HG02973 (cell line): Measurements from ENCODE around the gene GINS2.

Source experiments
- ATAC-seq: cut with Tn5 transposase; IDR thresholded peaks from one replicate; pipeline ENCODE4 v1.9.1; 2021; ENCODE audit warnings: moderate library complexity; ENCODE audit not compliant: unreplicated experiment

GINS2 gene

DNA sequence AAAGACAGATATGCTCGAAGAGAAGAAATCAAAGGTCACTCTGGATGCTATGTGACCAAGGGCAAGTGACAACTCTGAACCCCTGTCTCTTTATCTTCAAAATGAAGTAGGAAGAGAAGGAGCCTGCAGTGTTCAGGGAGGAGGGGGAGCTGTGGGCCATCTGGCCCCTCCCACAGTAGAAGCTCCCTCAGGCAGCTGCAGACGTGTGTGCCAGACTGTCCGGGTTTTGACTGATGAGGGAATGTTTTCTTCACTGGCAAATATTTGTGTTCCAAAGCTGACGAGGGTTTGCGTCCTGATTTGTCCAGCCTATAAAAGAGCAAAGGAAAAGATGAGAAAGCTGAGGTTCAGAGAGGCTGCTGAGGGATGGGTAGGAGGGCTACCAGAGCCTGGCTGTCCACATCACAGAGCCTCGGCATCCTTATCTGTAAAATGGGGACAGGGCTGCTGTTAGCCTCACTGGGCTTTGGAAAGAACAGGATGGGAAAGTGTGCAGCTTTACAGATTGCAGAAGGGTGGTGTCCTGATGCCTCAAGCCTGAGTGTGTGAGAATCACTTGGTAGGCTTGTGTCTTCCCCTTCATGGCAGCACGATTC, 1.8 kb upstream of the GINS2 start:
- no peak for ATAC-seq

DNA sequence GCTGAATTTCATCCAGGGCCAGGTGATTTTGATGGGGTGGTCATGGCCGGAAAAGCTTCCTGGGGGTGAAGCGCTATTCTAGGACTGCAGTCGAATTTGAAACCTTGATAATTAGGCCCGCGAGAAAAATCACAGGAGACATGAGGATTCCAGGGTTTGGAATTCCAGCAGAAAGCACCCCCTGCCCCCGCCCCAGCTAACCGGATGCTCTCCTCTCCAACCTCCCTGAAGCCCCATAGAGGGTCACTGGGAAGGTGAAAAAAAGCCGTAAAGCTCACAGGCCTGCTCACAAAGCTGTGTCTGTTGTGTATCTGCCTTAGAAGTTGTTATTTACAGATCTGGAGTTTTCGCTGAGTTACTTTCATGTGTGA, 1.2 kb upstream of the GINS2 start:
- ATAC-seq: no peak

DNA sequence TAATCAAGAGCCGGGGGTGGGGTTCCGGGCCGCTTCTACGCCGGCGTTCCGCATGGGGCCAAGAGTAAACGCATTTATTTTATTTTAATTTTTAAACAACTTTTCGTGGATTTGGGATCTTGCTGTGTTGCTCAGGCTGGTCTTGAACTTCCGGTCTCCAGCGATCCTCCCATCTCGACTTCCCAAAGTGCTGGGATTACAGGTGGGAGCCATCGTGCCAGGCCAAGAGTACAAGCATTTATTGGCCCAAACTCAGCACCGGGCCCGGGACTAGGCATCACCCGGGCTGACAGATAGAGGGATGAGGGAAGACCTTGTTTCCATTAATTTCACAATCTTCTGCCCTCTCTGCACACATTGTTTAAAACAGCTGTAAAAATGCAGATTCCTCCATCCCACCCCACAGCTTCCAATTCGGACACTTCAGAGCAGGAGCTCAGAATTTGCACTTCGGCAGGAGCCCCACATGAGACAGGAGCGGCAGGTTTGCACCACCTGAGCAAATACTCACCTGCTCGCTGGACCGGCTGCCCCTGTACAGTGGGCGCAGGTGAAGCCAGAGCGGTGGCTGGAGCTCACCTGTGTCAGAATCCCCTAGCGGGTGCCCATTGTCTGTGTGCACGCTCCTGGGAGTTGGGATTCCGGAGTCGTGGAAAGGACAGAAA, 663 bp upstream of the GINS2 start:
- ATAC-seq: no peak

DNA sequence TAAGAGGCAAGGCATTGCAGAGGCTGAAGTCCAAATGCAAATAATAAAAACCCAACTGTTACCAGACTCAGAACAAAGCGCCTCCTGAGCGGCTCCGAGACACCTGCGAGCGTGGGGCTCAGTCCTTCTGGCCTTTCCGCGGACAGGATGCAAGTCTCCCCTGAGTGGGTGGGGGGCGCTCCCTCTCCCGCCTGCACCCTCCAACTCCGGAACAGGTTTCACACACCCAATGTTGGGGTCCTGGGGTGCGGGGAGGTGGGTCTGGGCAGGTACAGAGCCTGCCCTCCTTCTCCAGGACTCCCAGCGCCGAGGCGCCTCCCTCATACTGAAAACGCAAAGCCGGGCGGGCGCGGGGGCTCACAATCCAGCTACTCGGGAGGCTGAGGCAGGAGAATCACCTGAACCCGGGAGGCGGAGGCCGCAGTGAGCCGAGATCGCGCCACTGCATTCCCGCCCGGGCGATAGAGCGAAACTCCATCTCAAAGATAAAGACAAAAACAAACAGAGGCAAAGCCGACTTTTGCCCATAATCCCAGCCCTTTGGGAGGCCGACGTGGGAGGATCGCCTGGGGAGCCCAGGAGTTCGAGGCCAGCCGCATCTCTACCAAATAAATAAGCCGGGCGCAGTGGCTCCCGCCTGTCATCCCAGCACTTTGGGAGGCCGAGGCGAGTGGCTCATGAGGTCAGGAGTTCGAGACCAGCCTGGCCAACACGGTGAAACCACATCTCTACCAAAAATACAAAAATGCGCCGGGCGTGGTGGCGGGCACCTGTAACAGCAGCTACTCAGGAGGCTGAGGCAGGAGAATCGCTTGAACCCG, 893 bp downstream of the GINS2 start:
- no peak for ATAC-seq

DNA sequence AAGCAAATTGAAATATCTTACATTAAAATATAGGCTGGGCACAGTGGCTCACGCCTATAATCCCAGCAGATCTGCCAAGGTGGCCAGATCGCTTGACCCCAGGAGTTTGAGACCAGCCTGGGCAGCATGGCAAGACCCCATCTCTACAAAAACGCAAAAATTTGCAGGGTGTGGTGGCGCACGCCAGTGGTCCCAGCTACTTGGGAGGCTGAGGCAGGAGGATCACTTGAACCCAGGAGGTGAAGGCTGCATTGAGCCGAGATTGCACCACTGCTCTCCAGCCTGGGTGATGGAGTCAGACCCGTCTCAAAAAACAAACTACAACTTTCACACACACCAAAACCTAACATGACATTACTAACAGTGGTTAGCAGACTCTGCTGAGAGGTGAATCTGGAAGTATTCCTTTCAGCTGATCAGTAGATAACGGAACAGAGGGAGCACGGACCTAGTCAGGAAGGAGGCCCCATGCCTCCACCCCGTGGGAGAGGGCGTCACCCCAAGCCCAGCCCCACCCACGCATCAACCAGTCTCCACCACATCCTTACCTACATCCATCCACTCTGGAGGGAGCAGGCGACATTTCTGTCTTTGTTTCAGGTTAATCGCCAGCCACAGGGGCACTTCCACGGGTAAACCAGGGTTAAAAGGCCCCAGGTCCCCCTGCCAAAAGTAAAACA, 1.7 kb downstream of the GINS2 start:
- no peak for ATAC-seq

DNA sequence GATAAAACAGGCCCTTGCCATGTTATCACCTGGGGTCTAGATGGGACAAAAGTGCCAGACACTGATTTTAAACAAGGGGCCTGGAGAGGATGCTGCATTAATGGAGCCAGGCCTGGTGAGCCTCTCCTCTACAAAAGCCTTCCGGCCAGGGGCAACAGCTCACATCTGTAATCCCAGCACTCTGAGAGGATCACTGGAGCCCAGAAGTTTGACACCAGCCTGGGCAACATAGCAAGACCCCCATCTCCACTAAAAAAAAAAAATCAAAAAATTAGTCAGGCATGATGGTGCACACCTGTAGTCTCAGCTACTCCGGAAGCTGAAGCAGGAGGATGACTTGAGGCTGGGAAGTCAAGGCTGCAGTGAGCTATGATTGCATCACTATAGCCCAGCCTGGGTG, 3.5 kb downstream of the GINS2 start:
- no peak for ATAC-seq

DNA sequence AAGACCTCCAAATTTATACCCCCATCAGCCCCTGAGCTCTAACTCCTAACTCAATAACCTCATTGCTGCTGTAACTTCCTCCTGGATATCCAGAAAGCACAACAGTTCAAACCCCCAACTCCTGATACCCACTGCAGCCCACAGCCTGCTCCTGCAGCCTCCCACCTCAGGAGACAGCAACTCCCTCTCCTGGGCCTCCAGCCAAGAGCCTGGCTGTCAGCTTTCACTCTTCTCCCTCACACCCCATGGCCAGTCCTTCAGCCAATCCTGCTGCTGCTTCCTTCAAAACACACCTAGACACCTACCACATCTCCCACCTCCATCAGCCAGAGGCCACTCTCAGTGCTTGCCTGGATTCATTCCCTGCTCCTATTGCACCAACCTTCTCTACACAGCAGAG, 5.4 kb downstream of the GINS2 start:
- no peak for ATAC-seq

DNA sequence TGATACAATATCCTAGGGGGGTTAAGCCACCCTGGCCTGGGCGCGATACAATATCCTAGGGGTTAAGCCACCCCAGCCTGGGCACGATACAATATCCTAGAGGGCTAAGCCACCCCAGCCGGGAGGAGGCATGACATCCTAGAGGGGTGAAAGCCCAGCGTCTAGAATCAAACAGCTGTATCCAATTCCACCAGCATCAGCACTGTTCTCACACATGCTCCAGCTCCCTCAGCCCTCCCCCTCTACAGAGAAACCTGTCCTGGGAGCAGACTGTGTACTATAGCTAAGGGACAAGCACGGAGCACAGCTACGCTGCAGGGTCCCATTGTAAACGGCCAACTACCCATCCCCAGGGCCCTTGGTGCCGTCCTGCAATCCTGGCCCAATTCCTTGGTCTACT, 6.2 kb downstream of the GINS2 start:
- ATAC-seq: no peak

DNA sequence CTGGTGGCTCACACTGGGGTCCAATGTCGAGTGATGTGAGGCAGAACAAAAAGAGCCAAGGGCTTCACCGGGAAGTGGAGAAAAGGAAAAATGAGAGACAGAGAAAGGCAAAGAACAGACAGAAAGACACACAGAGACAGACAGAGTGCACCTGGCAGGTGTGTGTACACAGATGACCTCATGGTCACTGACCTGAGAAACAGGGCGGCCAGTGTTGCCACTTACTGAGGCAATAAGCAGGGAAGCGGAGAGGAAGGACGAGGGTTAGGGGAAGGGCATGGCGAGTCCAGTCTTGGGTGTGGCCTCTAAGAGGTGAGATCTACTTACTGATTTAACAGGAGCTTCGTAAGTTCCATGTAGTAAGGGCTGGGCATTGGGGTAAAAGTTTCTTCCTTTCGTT, 7.5 kb downstream of the GINS2 start:
- ATAC-seq: no peak

DNA sequence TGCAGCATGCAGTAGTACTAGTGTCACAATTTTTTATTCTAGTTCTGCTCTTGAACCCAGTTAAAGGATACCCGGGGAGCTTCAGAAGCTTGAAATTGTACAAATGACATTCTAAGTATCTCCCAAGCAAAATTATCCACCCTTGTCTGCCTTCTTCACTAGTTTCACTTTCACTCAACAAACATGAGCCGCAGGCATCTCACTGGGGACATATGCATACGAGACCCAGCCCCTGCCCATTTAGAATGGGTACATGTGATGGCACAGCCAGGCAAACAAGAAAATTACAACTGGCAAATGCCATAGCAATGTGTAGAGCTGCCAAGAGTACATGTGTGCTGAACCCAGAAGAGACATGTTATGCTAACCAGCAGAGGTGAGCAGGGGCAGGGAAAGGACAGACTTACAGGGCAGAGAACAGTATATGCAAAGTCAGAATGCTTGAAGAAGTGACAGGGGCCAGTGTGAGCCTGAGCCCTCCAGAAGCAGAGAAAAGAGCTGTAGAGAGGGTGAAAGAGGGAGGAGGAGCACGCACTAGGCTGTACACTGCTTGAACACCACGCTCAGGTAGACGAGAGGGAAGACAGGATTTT, 8.3 kb downstream of the GINS2 start:
- no peak for ATAC-seq

DNA sequence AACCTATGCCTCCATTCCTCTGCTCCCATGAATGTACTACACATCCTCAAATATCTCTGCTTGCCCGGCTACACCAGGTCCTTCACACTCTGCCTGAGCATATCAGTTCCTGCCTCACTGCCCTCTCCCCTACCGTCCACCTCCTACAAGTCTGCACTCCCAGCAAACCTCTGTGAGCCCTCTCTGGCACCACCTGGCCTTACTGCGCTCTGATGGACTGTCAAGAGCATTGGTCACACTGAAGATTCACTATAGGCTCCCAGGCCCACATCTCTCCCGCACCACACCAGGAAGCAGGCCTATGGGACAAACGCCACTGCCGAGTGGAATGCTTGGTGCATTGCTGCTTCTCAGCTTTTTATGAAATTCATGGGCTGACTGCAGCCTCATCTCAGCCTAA, 8.9 kb downstream of the GINS2 start:
- no peak for ATAC-seq

DNA sequence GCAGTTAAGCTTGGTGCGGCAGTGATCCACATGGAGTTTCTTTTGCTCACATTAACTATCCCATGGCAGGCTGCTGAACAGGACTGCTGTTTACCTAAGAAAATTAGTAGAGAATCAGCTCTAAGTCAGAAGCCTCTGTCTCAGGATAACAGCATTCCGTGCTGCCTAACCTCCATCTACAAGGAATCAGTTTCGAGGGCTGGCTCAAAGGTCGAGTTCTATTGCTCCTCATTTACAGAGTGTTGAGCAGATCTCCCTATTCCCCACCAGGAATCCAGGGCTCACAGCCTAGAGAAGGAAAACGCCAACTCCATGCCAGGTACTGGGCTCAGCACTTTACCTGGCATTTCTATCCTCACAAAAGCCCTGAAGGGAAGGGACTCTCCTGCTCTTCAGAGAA, 9.9 kb downstream of the GINS2 start:
- ATAC-seq: no peak

DNA sequence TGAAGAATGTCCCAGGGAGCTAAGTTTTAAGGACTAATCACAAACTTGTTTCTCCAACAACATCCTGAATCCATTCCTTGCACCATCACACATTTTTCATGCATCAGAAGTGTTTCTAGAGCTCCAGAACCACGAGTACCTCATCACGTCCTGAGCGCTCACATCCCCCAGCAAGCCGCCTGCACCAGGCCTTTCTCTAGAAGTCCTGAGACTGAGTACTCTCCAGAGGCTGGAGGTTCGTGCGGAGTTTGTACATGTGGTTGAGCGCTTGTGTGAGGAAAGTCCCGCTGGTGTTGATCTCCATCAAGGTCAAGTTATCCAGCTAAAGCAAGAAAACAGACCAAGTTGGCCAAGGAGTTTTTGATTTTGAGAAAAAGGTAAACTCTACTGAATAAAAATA, 10.7 kb downstream of the GINS2 start:
- ATAC-seq: no peak

DNA sequence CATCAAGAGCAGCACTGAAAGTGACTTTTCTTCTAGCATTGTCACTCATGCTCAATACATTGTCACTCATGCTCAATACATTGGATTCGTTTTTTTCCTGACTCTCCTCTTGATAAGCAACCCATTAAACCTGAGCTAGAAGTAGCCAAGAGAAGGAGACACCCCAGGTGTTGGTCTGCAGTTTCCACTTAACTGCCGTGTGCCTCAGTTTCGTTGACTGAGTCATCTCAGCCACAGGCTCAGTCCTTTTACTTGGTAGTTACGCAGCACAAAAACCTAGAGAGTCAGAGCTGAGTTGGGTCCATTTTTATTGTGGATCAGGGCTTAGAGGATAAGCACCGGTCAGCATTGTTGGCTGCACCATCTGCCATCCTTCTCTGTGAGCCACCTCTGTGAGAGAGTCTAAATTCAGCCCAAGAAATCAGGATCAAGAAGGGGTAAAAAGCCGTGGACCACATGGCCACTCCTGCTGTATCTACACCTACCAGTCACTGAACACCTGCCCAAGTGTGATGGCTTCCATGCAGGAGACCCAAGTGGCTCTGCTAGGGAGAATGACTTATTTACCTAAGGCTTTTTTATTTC, 11.3 kb downstream of the GINS2 start:
- no peak for ATAC-seq

DNA sequence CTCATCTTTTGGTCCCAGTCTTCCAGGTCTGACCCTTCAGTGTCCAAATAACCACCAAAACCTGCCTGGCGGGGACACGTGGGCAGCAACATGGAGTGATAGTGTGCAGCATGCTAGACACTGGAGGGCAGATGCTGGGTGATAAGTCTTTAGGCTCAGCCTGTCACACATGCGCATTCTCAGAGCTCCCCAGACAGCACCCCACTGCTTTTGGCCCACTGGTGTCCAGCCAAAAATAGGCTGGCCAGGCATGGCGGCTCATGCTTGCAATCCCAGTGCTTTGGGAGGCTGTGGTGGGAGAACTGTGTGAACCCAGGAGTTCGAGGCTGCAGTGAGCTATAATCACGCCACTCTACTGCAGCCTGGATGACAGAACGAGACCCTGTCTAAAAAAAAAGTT, 12.3 kb downstream of the GINS2 start:
- ATAC-seq: no peak

DNA sequence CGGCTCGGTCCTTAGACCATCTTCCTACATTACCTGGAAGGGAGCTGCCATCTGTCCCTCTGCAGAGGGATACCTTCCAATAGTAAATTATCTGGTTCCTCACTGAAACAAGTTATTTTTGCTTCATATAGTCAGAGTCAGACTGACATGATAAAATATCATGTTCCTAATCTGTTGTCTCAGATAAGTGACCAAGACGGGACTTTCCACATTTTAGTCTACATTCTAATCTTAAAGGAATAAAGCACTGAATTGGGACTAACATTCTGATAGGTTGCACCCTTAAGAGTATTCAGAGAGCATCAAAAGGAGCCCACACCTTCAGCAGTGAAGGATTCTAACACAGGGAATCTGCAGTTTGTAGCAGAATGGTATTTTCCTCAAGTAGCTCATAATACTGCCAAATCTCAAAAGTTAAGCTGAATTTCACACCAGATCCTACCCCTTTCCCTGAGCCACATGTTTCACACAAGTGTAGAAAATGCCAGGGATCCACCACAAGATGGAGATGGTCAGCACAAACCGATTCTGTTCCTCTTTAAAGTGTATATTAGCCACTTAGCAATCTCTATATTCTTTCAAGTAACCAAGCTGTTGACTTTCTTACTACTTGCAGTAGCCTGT, 13.4 kb downstream of the GINS2 start:
- no peak for ATAC-seq

DNA sequence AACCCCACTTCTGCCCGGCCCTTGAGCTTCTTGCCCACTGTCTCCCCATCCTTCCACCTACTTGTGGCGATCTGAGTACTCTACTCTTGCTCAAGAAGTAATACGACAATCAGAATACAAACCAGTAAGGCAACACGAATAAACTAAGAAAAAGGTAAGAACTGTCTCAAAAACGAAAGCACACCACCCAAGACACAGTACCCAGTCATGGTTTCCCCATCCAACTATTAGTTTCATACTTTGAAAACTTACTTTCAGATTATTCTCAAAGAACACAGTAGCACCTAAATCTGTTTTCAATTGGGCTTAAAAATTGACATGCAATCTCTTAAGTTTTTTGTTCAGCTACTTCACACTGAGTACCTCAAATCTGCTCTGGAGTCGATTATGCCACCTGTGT, 13.9 kb downstream of the GINS2 start:
- ATAC-seq: no peak

DNA sequence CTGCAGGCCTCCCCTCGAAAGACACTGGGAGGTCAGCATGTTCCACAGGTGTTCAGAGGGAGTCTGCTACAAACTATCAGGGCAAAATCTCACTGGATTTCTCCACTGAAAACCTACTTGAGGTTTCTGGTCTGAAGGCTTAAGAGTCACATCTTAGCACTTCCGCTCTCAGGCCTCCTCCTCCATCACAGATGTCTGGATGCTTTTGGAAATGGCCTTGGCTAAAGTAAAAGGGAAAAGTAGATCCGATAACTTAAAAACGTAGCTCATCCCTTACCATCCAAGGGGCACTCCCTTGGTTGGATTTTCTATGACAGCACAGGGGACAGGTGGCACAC, 14.4 kb downstream of the GINS2 start:
- no peak for ATAC-seq

DNA sequence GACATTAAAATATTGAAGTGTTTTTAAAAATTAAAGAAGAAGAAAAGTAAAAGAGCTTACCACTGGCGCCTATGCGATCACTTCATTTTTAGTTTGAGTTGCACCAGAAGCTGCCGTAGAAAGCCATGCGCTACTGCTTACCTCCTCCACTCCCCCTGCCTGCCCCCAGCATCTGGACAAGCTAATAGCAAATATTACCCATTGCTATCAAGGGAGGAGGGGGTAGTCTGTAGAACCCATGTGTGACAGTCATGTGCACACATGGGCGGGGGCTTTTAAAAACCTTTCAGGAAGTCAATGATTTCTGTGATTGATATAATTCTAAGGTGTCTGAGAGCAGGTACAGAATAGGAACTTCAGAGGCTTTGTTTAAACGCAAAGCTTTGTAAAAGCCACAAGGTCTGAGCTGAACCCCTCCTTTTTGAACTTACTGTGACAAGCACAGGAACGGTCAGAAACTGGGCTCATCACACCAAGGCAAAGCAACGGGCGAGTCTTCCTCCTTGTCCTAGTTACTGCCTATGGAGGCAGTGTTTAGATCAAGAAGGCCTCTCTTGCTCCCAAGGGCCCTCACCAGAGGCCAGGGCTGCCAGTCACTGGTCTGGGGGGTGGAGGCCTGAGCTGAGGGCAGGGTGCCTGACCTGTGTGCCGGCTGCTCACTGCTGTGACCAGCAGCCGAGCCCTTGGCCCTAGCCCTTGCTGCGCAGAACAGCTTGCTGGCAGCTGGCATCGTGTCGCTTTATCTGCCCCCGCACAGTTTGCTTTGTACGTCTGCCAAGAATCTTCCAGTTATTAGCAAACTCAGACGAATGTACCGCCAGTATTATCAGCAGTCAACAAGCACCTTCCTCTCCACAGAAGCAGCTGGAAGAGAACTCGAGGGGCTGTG, 15.0 kb downstream of the GINS2 start:
- ATAC-seq: no peak

DNA sequence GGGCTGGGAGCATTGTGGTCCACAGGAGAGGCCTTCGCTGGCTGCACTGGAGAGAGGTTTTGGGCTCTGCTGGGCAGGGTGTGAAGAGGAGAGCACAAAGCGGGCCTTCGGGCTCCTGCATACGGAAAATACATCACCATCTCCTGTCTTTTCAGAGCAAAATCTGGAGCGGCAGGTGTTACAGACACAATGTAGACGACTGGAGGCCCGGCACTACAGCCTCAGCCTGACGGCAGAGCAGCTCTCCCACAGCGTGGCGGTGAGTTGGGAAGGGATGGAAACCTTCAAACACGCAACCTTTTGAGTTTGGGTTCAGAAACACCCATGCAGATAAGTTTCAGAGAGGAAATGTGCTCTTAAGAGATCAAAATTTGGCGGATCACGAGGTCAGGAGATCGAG, 17.9 kb downstream of the GINS2 start:
- no peak for ATAC-seq
